Measurements from ENCODE around the gene TTYH3.

DNA sequence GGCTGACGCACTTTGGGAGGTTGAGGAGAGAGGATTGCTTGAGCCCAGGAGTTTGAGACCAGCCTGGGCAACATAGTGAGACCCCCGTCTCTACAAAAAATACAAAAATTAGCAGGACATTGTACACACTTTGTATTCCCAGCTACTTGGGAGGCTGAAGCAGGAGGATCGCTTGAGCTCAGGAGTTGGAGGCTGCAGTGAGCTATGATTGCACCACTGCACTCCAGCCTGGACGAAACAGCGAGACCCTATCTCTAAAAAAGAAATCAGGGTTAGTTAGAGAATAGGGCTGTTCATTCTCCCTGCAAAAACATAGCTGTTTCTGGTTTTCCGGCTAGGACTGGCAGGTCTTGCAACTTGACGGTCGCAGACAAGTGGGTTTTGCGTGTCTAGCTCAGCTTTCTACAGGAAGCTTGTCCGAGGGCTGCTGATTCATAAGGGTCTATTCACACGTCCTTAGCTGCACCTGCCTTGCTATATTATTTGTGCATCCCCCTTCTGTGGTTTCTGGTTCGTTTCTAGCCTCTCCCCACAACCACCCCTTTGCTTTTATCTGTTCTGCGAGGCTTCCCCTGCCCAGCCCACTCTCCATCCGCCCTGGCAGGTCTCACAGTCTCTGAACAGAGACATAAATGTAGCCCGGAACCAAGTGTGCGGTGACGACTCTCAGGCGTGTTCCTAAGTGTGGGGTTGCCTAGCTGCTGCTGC lies 66.9 kb downstream of the TTYH3 start:
- TF ChIP-seq, protein P1, sequence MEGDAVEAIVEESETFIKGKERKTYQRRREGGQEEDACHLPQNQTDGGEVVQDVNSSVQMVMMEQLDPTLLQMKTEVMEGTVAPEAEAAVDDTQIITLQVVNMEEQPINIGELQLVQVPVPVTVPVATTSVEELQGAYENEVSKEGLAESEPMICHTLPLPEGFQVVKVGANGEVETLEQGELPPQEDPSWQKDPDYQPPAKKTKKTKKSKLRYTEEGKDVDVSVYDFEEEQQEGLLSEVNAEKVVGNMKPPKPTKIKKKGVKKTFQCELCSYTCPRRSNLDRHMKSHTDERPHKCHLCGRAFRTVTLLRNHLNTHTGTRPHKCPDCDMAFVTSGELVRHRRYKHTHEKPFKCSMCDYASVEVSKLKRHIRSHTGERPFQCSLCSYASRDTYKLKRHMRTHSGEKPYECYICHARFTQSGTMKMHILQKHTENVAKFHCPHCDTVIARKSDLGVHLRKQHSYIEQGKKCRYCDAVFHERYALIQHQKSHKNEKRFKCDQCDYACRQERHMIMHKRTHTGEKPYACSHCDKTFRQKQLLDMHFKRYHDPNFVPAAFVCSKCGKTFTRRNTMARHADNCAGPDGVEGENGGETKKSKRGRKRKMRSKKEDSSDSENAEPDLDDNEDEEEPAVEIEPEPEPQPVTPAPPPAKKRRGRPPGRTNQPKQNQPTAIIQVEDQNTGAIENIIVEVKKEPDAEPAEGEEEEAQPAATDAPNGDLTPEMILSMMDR (conservative IDR thresholded peaks at IDR 0.05; ENCODE audit: low read depth, low read length), result no peak
- no peak for TF ChIP-seq EZH2 (IDR thresholded peaks at IDR 0.05; ENCODE audit: low read length, unreplicated experiment)
- no peak for TF ChIP-seq EZH2phosphoT487 (IDR thresholded peaks at IDR 0.05; ENCODE audit: borderline replicate concordance, low read length)
